IMR-90 (cell line): ENCODE data around the gene FBLN1. TPM values are rescaled to one million over a fixed set of nuclear protein-coding genes. Genes with fewer than 3 reads are reported as not detected.

Experiments
- ATAC-seq: fragments of 200-7000 bp; cut with Tn5 transposase; 2 replicates; pipeline ENCODE4 v1.9.1; 2020; ENCODE audit warnings: low read depth, mild to moderate bottlenecking, moderate library complexity
- BruUV-seq: library from RNA; stranded (reverse); fragments of 400-500 nt; replicated peaks from 2 replicates; lab custom pipeline; 2021; lab: Mats Ljungman, UMichigan
- CTCF ChIA-PET: fragments of 300-600 bp; formaldehyde crosslinking; extraction: SDS; loops from one replicate; lab custom pipeline; 2021; ENCODE audit warnings: antibody characterized with exemption; lab: Yijun Ruan, JAX
- POLR2A ChIA-PET: fragments of 300-600 bp; sonication (Branson Sonifier 250); formaldehyde crosslinking; loops from one replicate; lab custom pipeline; 2022; ENCODE audit warnings: antibody characterized with exemption; ENCODE audit not compliant: unreplicated experiment; lab: Charles Lee
- DNase-seq: peaks from one replicate; pipeline ENCODE4 v3.0.0; 2013
- H2AFZ ChIP-seq: replicated peaks from 2 replicates; pipeline ENCODE3; 2013; ENCODE audit warnings: low read length, mild to moderate bottlenecking; ENCODE audit not compliant: poor library complexity
- H2AK5ac ChIP-seq: 2 replicates; pipeline ENCODE4 v1.6.1; 2013; ENCODE audit warnings: low read depth, low read length, inconsistent platforms
- H2AK9ac ChIP-seq: replicated peaks from 2 replicates; pipeline ENCODE3; 2013; ENCODE audit warnings: mild to moderate bottlenecking, low read depth, low read length, moderate library complexity; ENCODE audit not compliant: poor library complexity
- H2BK120ac ChIP-seq: 2 replicates; pipeline ENCODE4 v1.6.1; 2013; ENCODE audit warnings: low read depth, low read length, inconsistent platforms
- H2BK15ac ChIP-seq: 3 replicates; pipeline ENCODE4 v1.6.1; 2013; ENCODE audit warnings: low read depth, low read length, inconsistent platforms
- H2BK20ac ChIP-seq: 2 replicates; pipeline ENCODE4 v1.6.1; 2013; ENCODE audit warnings: low read depth, mild to moderate bottlenecking, inconsistent platforms, low read length, moderate library complexity
- H2BK5ac ChIP-seq: 2 replicates; pipeline ENCODE4 v1.6.1; 2013; ENCODE audit warnings: mild to moderate bottlenecking, low read depth, low read length, inconsistent platforms; ENCODE audit not compliant: poor library complexity, severe bottlenecking
- H3K14ac ChIP-seq: replicated peaks from 2 replicates; pipeline ENCODE4 v1.6.1; 2013; ENCODE audit warnings: low read depth, low read length, inconsistent platforms
- H3K18ac ChIP-seq: 2 replicates; pipeline ENCODE4 v1.6.1; 2013; ENCODE audit warnings: low read depth, low read length, control low read depth
- H3K23ac ChIP-seq: 2 replicates; pipeline ENCODE4 v1.6.1; 2013; ENCODE audit warnings: low read depth, low read length, inconsistent platforms
- H3K27ac ChIP-seq: 2 replicates; pipeline ENCODE4 v1.5.1; 2013; ENCODE audit warnings: mild to moderate bottlenecking, control low read depth, low read length; ENCODE audit not compliant: insufficient read depth
- H3K27me3 ChIP-seq: 2 replicates; pipeline ENCODE4 v1.6.1; 2013; ENCODE audit warnings: low read length; ENCODE audit not compliant: control insufficient read depth, insufficient read depth
- H3K36me3 ChIP-seq: 2 replicates; pipeline ENCODE4 v1.6.1; 2013; ENCODE audit warnings: low read length, mixed read lengths; ENCODE audit not compliant: control insufficient read depth, insufficient read depth
- H3K4ac ChIP-seq: 2 replicates; pipeline ENCODE4 v1.6.1; 2013; ENCODE audit warnings: low read depth, low read length, inconsistent platforms
- H3K4me1 ChIP-seq: 2 replicates; pipeline ENCODE4 v1.6.1; 2013; ENCODE audit warnings: low read length, mixed read lengths; ENCODE audit not compliant: control insufficient read depth, insufficient read depth
- H3K4me2 ChIP-seq: 2 replicates; pipeline ENCODE4 v1.6.1; 2013; ENCODE audit warnings: low read depth, mild to moderate bottlenecking, control low read depth, low read length, moderate library complexity
- H3K4me3 ChIP-seq: 2 replicates; pipeline ENCODE4 v1.5.1; 2013; ENCODE audit warnings: low read depth, mild to moderate bottlenecking, control low read depth, low read length, moderate library complexity; ENCODE audit not compliant: insufficient read depth
- H3K56ac ChIP-seq: 2 replicates; pipeline ENCODE4 v1.6.1; 2013; ENCODE audit warnings: low read length, inconsistent platforms; ENCODE audit not compliant: insufficient read depth; ENCODE audit errors: extremely low read depth
- H3K79me1 ChIP-seq, 2 experiments: 2 replicates each; pipeline ENCODE4 v1.6.1; 2013; ENCODE audit warnings: low read length in 2 of 2, inconsistent platforms in 1 of 2, low read depth in 1 of 2
- H3K9ac ChIP-seq: 2 replicates; pipeline ENCODE4 v1.6.1; 2013; ENCODE audit warnings: low read depth, low read length, control low read depth
- H3K9me1 ChIP-seq: 2 replicates; pipeline ENCODE4 v1.6.1; 2013; ENCODE audit warnings: low read length, inconsistent platforms; ENCODE audit not compliant: insufficient read depth
- H3K9me3 ChIP-seq: 2 replicates; pipeline ENCODE4 v1.6.1; 2013; ENCODE audit warnings: low read length; ENCODE audit not compliant: control insufficient read depth, insufficient read depth
- H4K20me1 ChIP-seq: 2 replicates; pipeline ENCODE4 v1.6.1; 2013; ENCODE audit warnings: low read length, inconsistent platforms; ENCODE audit not compliant: insufficient read depth
- H4K5ac ChIP-seq: 2 replicates; pipeline ENCODE4 v1.6.1; 2013; ENCODE audit warnings: mild to moderate bottlenecking, low read depth, low read length, control low read depth
- H4K8ac ChIP-seq, 2 experiments: 2 replicates each; pipeline ENCODE4 v1.6.1; 2013; ENCODE audit warnings: low read depth in 2 of 2, low read length in 2 of 2, control low read depth in 1 of 2, inconsistent platforms in 1 of 2
- H4K91ac ChIP-seq: 2 replicates; pipeline ENCODE4 v1.6.1; 2013; ENCODE audit warnings: low read depth, low read length, inconsistent platforms; ENCODE audit not compliant: insufficient read depth
- RAD21 ChIP-seq: IDR thresholded peaks from 2 replicates; pipeline ENCODE4 v1.6.1; 2012; ENCODE audit warnings: low read length, improper control_type of control experiment
- WGBS, 2 experiments: methylation state at CpG; one replicate each; pipeline versions ENCODE4 v1.1.5 to v1.1.7; 2013; ENCODE audit warnings: missing lambda C conversion rate in 2 of 2; ENCODE audit not compliant: insufficient read length in 1 of 2; ENCODE audit errors: extremely low coverage in 2 of 2; 5-methylcytosine and 5-hydroxymethylcytosine counted together
- dilution Hi-C: fragments of 300-500 bp; cut with HindIII; formaldehyde crosslinking; loops from one replicate; pipeline ENCODE4 v1.14.3; 2018; ENCODE audit warnings: low sequenced_read_pairs; ENCODE audit not compliant: unreplicated experiment
- in situ Hi-C: fragments of 300-500 bp; cut with MboI; formaldehyde crosslinking; loops from 3 replicates; pipeline ENCODE4 v1.14.3; 2019; ENCODE audit warnings: low sequenced_read_pairs, inconsistent platforms, mixed read lengths
- intact Hi-C: fragments of 100-400 bp; cut with micrococcal nuclease; formaldehyde crosslinking; loops from 2 replicates; pipeline ENCODE4 v1.10.0; 2022
- polyA plus RNA-seq, 3 experiments: library from polyadenylated mRNA; depleted of rRNA; stranded (reverse); fragments of >200 nt; gene quantifications; 2 replicates each; pipeline ENCODE4 v1.2.3, GENCODE V29; 2012; ENCODE audit warnings: low replicate concordance in 1 of 3
- total RNA-seq: library from RNA; depleted of rRNA; stranded (reverse); fragments of >200 nt; gene quantifications from 2 replicates; pipeline ENCODE4 v1.2.3, GENCODE V29; 2012
- TF ChIP-seq, protein P1 (sequence below): conservative IDR thresholded peaks from 2 replicates; pipeline ENCODE4 v1.5.1; 2012; ENCODE audit warnings: mild to moderate bottlenecking, low read depth, low read length, improper control_type of control experiment

The FBLN1 gene
- total and polyA plus RNA-seq, 2 of the 4 experiments (the other 2 are of a cell fraction) = 11.3 to 87.9 TPM

DNA sequence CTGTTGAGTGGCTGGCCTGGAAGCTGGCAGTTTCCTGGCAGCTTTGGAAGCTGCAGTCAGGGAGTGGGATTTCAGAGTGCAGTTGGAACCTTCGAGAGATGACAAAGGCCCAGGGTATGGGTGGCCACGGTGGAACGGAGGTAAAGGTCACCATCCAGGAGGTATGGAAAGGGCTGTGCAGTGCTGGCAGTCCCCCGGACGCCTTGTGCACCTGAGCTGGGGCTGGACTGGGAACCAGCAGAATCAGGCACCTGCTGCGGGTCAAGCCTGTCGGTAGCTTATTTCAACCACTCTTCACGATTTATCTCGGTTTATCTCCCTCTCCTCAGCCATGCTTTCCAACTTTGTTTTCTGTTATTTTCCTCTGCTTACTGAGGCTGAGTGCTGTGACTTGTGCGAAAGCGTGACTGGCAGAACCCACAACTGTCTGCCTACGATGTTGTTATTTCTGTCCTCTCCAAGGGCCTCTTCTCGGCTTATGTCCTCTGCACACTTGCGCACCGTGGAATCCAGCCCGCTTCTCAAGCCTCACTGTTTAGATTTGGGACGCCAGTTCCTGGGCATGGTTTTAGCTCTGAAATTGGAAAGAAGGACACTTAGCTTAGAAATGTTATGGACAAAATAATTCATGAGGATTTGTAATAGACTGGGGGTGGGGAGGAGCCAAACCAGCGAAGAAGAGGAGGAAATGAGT, 145.0 kb downstream of the FBLN1 start:
- H3K4me2 ChIP-seq = no peak overlapping the region
- DNase-seq = no peak
- peaks cover 2% of the 10 kb centered on the region; the same call in 1 of the 2 replicates for H3K4me1 ChIP-seq
- no peak overlapping the region for H2BK15ac ChIP-seq
- no peak overlapping the region for H4K91ac ChIP-seq
- H2AFZ ChIP-seq = no peak overlapping the region
- no peak overlapping the region for H3K14ac ChIP-seq
- H4K8ac ChIP-seq = no peak overlapping the region
- BruUV-seq = no TSS peak
- no peaks in the 10 kb centered on the region for H3K36me3 ChIP-seq
- no peak overlapping the region for H3K4ac ChIP-seq
- H3K79me1 ChIP-seq = no peaks in the 10 kb centered on the region
- H2BK5ac ChIP-seq = no peak overlapping the region
- no peak for ATAC-seq
- no peak overlapping the region for H2BK20ac ChIP-seq
- H4K20me1 ChIP-seq = no peaks in the 10 kb centered on the region
- CTCF ChIA-PET = interaction anchor here (0.7 to 0.9 kb wide), 2 partner anchors 19 to 183 kb away, joined by 3 read pairs; no protein-coding TSS in a partner anchor
- H4K5ac ChIP-seq = no peak overlapping the region
- H3K23ac ChIP-seq = no peak overlapping the region
- H3K9ac ChIP-seq = no peak overlapping the region
- H2BK120ac ChIP-seq = no peak overlapping the region
- in situ Hi-C loops (loop anchor here (10.0 kb wide), 1 partner anchor 217 kb away; no protein-coding TSS in a partner anchor), intact Hi-C loops (no loop called here), dilution Hi-C loops (no loop called here)
- peak overlapping the region; percentile 38; the same call in 1 of the 2 replicates for H2AK5ac ChIP-seq
- 70% methylated on average over 4 of the region's 18 CpGs; no CpG with 5 or more reads in 1 of the 2 experiments for WGBS, 2 experiments
- no peak overlapping the region for H3K56ac ChIP-seq
- no peak overlapping the region for H2AK9ac ChIP-seq
- TF ChIP-seq RAD21 = no peak
- TF ChIP-seq, protein P1, sequence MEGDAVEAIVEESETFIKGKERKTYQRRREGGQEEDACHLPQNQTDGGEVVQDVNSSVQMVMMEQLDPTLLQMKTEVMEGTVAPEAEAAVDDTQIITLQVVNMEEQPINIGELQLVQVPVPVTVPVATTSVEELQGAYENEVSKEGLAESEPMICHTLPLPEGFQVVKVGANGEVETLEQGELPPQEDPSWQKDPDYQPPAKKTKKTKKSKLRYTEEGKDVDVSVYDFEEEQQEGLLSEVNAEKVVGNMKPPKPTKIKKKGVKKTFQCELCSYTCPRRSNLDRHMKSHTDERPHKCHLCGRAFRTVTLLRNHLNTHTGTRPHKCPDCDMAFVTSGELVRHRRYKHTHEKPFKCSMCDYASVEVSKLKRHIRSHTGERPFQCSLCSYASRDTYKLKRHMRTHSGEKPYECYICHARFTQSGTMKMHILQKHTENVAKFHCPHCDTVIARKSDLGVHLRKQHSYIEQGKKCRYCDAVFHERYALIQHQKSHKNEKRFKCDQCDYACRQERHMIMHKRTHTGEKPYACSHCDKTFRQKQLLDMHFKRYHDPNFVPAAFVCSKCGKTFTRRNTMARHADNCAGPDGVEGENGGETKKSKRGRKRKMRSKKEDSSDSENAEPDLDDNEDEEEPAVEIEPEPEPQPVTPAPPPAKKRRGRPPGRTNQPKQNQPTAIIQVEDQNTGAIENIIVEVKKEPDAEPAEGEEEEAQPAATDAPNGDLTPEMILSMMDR = no peak
- H3K9me1 ChIP-seq = 0 out of 2 replicates have a peak, but pooled peaks cover 5% of the 10 kb centered on the region
- H3K4me3 ChIP-seq = no peak overlapping the region
- H3K9me3 ChIP-seq = peaks cover 1% of the 10 kb centered on the region; the same call in 1 of the 2 replicates
- peaks cover 10% of the 10 kb centered on the region for H3K27me3 ChIP-seq
- H3K18ac ChIP-seq = no peak overlapping the region
- H3K27ac ChIP-seq = no peak overlapping the region
- POLR2A ChIA-PET = no interaction called here
